Esophagus mucosa (tissue), 1 donor: ENCODE data around the gene PMEL. TPM values are rescaled to one million over a fixed set of nuclear protein-coding genes. Genes with fewer than 3 reads are reported as not detected.
"Not testable (repeated sequence)": the region's sequence is repeated elsewhere in the genome, so short reads cannot be mapped to it uniquely, and the experiment has no call there.

Experiments
- ATAC-seq: fragments of 200-7000 bp; cut with Tn5 transposase; one replicate; pipeline ENCODE4 v1.9.1; 2020
- total RNA-seq: library from RNA; stranded (reverse); gene quantifications from one replicate; pipeline ENCODE4 v1.2.4, GENCODE V29; 2023
- donor health status: DM: yes; HTN: yes; CAD: no.

The PMEL gene
- 0.52 TPM for total RNA-seq

- peak; percentile 14 for ATAC-seq
Observed at GRCh38 chr12:55965941-55966407, at the start of gene PMEL. Gene PMEL, minus strand, starts transcription at chr12:55966042. Its CDS starts 31 bp downstream, at chr12:55966011.

- ATAC-seq = peak; percentile 84
Observed at GRCh38 chr12:56014205-56014604, 48.4 kb upstream of the PMEL start.

GRCh38 chr12:56013482-56013881 lies 47.6 kb upstream of the PMEL start:
- ATAC-seq = peak; percentile 10

GRCh38 chr12:56011509-56012090 lies 45.8 kb upstream of the PMEL start:
- no peak for ATAC-seq

GRCh38 chr12:56010111-56010570 lies 44.3 kb upstream of the PMEL start:
- ATAC-seq = no peak

- ATAC-seq = peak; percentile 77
Observed at GRCh38 chr12:56007564-56008559, 42.0 kb upstream of the PMEL start.

GRCh38 chr12:56004211-56004610 lies 38.4 kb upstream of the PMEL start:
- ATAC-seq = no peak

GRCh38 chr12:56003376-56003775 lies 37.5 kb upstream of the PMEL start:
- not testable (repeated sequence) for ATAC-seq

- no peak for ATAC-seq
Observed at GRCh38 chr12:56001487-56002100, 35.8 kb upstream of the PMEL start.

GRCh38 chr12:55999999-56000540 lies 34.2 kb upstream of the PMEL start:
- not testable (repeated sequence) for ATAC-seq

GRCh38 chr12:55999522-55999921 lies 33.7 kb upstream of the PMEL start:
- not testable (repeated sequence) for ATAC-seq

GRCh38 chr12:55997535-55997859 lies 31.7 kb upstream of the PMEL start:
- ATAC-seq = peak; percentile 53

GRCh38 chr12:55996715-55997534 lies 31.1 kb upstream of the PMEL start, which contains the start of gene SUOX:
Gene SUOX, plus strand, starts transcription at chr12:55997276. Its CDS starts 4,946 bp downstream, at chr12:56002222.
- peak; percentile 98 for ATAC-seq

- ATAC-seq = peak; percentile 59
Observed at GRCh38 chr12:55996201-55996714, 30.4 kb upstream of the PMEL start.

GRCh38 chr12:55995366-55995765 lies 29.5 kb upstream of the PMEL start:
- ATAC-seq = no peak

- no peak for ATAC-seq
Observed at GRCh38 chr12:55993230-55993853, 27.5 kb upstream of the PMEL start.

- ATAC-seq = no peak
Observed at GRCh38 chr12:55991110-55991509, 25.3 kb upstream of the PMEL start.

- not testable (repeated sequence) for ATAC-seq
Observed at GRCh38 chr12:55985976-55986375, 20.1 kb upstream of the PMEL start.

- ATAC-seq = no peak
Observed at GRCh38 chr12:55985341-55985740, 19.5 kb upstream of the PMEL start.

GRCh38 chr12:55984861-55985260 lies 19.0 kb upstream of the PMEL start:
- no peak for ATAC-seq

GRCh38 chr12:55983232-55983842 lies 17.5 kb upstream of the PMEL start:
- ATAC-seq = no peak
